ENCODE measurements around the gene GTF3A. TPM values are rescaled to one million over a fixed set of nuclear protein-coding genes. Genes with fewer than 3 reads are reported as not detected.

The GTF3A gene
- total RNA-seq, 1 donor from 2014 or later: 91.3 TPM

Small RNA genes within 50 kb of the gene (small RNA-seq; reads per million reads assigned to genes)
- not detected for gene RNY1P1 (ENCODE audit: low replicate concordance)

Other genes with a start within 250 kb of the GTF3A start
- 734 TPM for gene RPL21, start 173.1 kb upstream of the GTF3A start, total RNA-seq
- gene RASL11A, start 153.8 kb upstream of the GTF3A start, total RNA-seq: 1.7 TPM
- 40.0 TPM for gene MTIF3, start 25.9 kb downstream of the GTF3A start, total RNA-seq
- gene LNX2, start 195.9 kb downstream of the GTF3A start, total RNA-seq: 10.9 TPM
- gene POLR1D, start 197.3 kb downstream of the GTF3A start, total RNA-seq: 86.0 TPM

Measured in tongue (tissue), 2 donors.